WTC11 (cell line): ENCODE measurements around the gene NPIPB6.
A peak's percentile ranks its signal among the peaks of the same experiment; 100 is the strongest.

Experiments used
- ELF4 ChIP-seq: sonication (generic); formaldehyde crosslinking; IDR thresholded peaks from 2 replicates; pipeline ENCODE4 v1.8.1; 2022; ENCODE audit warnings: low read depth, mild to moderate bottlenecking, moderate library complexity, missing genetic modification reagents
- FOXP1 ChIP-seq: sonication (generic); formaldehyde crosslinking; IDR thresholded peaks from 2 replicates; pipeline ENCODE4 v1.8.0; 2022; ENCODE audit warnings: missing genetic modification reagents, mild to moderate bottlenecking, moderate library complexity, borderline replicate concordance
- IRF2 ChIP-seq: sonication (generic); formaldehyde crosslinking; IDR thresholded peaks from 2 replicates; pipeline ENCODE4 v1.8.0; 2022; ENCODE audit warnings: low read depth, missing genetic modification reagents, borderline replicate concordance
- TP53 ChIP-seq: sonication (generic); formaldehyde crosslinking; IDR thresholded peaks from 2 replicates; pipeline ENCODE4 v1.8.1; 2023; ENCODE audit warnings: mild to moderate bottlenecking, missing genetic modification reagents
- ZBTB21 ChIP-seq: sonication (generic); formaldehyde crosslinking; IDR thresholded peaks from 2 replicates; pipeline ENCODE4 v1.8.1; 2023; ENCODE audit warnings: mild to moderate bottlenecking, missing genetic modification reagents, borderline replicate concordance
- ZNF232 ChIP-seq: sonication (generic); formaldehyde crosslinking; IDR thresholded peaks from 2 replicates; pipeline ENCODE4 v1.8.0; 2022; ENCODE audit warnings: mild to moderate bottlenecking, missing genetic modification reagents
- TF ChIP-seq, protein P1 (sequence below): fragments of 200-600 bp; IDR thresholded peaks from 2 replicates; pipeline ENCODE4 v1.8.0; 2022; ENCODE audit warnings: antibody characterized with exemption
- TF ChIP-seq, protein P2 (sequence below): sonication (generic); formaldehyde crosslinking; IDR thresholded peaks from 2 replicates; pipeline ENCODE4 v1.8.0; 2022; ENCODE audit warnings: mild to moderate bottlenecking, missing genetic modification reagents

DNA sequence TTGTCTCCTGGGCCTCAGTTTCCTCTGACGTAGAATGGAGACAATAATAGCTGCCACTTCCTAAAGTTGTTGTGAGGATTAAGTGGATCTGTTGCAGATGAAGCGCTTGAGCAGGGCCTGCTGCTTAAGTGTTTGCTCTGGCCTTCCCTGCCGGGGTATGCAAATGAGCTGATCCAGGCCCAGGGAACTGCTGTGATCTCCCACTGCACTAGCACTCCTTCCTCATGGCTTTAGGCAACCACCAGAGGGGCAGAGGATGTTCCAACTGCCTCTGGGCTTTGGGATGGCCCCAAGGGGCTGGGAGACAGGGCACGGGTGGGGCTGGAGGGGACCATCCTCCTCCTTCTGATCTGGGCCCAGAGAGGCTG is 64.8 kb downstream of the NPIPB6 start:
- no peak for TF ChIP-seq ELF4 (CRISPR knock-in tag)
- TF ChIP-seq IRF2 (CRISPR knock-in tag): no peak
- no peak for TF ChIP-seq TP53 (CRISPR knock-in tag)
- TF ChIP-seq, protein P1, sequence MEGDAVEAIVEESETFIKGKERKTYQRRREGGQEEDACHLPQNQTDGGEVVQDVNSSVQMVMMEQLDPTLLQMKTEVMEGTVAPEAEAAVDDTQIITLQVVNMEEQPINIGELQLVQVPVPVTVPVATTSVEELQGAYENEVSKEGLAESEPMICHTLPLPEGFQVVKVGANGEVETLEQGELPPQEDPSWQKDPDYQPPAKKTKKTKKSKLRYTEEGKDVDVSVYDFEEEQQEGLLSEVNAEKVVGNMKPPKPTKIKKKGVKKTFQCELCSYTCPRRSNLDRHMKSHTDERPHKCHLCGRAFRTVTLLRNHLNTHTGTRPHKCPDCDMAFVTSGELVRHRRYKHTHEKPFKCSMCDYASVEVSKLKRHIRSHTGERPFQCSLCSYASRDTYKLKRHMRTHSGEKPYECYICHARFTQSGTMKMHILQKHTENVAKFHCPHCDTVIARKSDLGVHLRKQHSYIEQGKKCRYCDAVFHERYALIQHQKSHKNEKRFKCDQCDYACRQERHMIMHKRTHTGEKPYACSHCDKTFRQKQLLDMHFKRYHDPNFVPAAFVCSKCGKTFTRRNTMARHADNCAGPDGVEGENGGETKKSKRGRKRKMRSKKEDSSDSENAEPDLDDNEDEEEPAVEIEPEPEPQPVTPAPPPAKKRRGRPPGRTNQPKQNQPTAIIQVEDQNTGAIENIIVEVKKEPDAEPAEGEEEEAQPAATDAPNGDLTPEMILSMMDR: no peak
- peak; percentile 41; the same call in 1 of the 2 replicates for TF ChIP-seq ZBTB21 (CRISPR knock-in tag)
- no peak for TF ChIP-seq ZNF232 (CRISPR knock-in tag)
- TF ChIP-seq, protein P2, sequence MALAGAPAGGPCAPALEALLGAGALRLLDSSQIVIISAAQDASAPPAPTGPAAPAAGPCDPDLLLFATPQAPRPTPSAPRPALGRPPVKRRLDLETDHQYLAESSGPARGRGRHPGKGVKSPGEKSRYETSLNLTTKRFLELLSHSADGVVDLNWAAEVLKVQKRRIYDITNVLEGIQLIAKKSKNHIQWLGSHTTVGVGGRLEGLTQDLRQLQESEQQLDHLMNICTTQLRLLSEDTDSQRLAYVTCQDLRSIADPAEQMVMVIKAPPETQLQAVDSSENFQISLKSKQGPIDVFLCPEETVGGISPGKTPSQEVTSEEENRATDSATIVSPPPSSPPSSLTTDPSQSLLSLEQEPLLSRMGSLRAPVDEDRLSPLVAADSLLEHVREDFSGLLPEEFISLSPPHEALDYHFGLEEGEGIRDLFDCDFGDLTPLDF (CRISPR knock-in tag): no peak
- TF ChIP-seq FOXP1 (CRISPR knock-in tag): no peak
